HK-2 (cell line): Measurements from ENCODE around the gene TACSTD2.
"Not testable (repeated sequence)": the region's sequence is repeated elsewhere in the genome, so short reads cannot be mapped to it uniquely, and the experiment has no call there.

Experiments used
- DNase-seq: peaks from one replicate; pipeline ENCODE4 v3.0.0-alpha.2; 2018; ENCODE audit not compliant: unreplicated experiment

TACSTD2 gene

GRCh38 chr1:58563715-58564114, 13.3 kb downstream of the TACSTD2 start:
- not testable (repeated sequence) for DNase-seq

DNA sequence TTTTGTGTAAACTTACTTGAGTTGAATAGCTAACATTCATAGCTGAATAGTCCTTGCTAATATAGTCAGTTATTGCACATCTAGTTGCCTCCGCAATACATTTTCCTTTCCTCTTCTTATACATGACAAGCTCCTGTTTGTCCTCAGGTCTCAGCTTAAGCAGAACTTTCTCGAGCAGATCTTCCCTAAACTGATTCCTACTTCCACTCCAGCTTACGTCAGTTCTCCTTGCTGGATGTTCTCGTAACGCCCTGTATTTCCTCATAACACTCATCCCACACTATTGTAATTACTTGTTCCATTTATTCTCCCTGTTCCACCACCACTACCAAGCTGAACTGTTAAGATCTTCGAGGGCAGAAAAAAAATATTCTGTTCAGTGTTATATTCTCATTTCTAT, 15.4 kb downstream of the TACSTD2 start:
- DNase-seq = no peak

DNA sequence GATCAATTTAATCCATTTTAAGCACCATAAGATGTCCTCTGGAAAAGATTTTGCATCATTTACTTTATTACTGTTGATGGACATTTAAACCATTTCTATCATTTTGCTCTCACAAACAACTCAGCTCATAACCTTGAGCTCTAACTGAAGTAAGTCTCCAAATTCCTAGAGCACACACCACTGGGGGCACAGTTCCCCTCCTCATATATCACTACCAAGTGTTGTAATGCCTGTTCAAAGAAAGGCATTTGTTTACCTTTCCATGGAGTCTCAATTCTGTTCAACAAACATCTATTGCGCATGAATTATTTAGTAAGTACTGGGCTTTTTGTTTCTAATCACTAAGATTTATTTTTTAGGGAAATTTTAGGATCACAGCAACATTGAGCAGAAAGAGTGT, 21.7 kb downstream of the TACSTD2 start:
- DNase-seq = no peak

DNA sequence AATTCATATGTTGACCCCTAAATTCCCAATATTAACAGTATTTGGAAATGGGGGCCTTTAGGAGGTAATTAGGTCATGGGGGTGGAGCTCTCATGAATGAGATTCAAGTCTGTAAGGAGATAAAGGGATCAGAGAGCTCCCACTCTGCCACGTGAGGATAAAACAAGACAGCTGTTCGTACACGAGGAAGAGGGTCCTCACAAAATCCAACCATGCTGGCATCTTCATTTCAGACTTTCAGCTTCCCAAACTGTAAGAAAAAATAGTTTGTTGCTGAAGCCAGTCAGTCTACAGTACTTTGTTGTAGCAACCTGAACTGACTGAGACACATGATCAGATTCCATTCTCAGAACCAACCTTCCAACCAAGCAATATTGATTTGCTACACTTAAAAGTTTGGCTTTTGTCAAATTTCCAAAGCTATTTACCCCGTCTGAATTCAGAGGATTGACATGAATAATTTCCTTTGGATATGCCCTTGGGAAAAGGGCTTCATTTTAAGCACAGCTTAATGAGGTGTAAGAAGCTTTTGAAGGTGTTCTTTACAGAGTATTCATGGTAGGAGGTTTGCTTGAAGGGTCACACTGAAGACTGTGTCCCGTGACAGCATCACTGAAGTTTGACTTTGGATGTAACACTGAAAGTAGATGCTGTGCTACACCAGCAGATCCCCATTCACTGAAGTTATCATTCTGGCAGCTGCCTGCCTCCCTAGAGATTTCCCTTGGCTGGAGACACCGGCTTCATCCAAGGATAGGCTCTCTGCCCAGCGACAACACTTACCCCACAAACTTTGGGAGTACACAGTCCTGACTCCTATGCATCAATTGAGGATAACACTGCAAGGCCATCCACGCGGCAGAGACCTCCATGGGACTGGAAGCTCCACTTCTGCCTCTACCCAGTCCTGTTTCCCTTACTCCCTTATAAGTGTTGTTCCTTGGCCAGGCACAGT, 25.6 kb downstream of the TACSTD2 start:
- no peak for DNase-seq

GRCh38 chr1:58549291-58549690, 27.8 kb downstream of the TACSTD2 start:
- not testable (repeated sequence) for DNase-seq

GRCh38 chr1:58548371-58548770, 28.7 kb downstream of the TACSTD2 start:
- no peak for DNase-seq

DNA sequence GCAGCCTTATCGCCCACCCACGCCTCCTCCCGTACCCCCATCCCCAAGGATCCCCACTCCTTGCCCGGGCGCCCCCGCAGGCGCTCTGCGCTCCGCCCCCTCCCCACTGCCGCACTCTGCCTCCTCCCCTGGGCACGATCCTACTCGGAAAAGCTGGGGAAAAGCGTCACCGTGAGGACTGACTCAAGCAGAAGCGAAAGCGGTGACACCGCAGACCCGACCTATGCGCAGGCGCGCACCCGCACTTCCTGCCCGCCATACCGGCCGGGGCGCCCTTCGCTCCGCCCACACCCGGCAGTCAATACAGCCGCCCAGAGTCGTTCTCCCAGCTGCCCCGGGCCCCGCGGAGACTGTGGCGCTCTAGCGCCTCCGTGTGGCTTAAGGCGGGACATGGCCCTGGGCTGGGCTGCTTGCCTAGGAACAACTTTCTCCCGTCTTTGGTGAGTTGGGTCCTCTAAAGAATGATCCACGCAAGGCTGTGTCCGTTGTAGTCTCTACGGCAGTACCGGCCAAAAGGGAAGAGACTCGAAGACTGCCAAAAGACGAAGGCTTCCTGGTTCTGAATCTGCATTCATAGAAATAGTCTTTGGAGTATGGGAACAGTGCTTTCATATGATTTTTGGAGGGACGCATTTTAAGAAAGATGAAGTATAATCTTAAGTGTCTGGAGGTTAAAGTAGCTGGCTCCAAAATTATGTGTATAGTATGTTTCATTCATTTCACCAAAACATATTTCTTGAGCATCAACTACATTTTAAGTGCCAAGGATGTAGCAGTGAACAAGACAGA, 30.3 kb downstream of the TACSTD2 start, which contains the start of gene OMA1:
OMA1 (minus strand) TSS at position 207 of the 789 bp plus-strand sequence. CDS start 7,432 bp downstream, outside the sequence.
- DNase-seq = peak; percentile 97

DNA sequence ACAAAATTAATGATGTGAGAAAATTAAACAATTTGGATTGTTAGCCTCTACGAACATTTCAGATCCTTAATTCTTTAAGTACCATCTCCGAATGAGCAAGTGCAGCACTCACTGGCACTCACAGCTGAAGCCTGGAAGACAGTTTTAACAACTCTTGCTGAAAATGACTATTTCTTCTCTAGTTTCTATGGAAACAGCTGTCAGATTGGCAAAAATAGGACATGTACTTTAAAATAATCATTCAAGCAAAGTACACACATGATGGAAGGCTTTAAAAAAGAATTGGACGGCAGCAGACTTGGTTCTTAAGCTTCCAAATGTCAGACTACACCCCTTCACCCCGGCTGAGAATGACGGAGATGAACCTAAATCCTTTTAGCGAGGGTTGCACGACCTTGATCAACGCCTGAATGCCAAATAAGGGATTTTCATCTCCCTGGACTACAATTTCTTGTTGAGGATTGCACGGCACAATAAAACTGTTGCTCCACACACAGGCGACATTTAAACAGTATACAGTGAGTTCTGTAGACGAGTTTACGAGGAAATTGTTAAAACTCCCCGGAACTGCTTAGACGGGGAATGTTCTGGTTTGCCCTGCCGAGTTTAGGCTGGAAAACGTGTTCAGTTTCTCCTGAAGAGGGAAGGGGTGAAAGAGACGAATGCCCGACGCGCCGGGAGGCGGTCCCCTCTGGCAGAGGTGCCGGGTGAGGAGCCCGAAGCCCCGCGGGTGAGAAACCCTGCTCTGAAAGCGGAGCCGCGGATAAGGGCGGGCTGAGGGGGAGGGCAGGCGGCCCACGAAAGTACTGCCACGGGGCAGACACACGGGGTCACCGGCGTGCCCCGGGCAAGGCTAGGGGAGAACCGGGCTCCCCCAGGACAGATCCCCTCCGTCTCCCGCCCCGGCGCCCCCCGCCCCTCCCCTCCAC, 31.2 kb downstream of the TACSTD2 start:
- DNase-seq = peak; percentile 80

DNA sequence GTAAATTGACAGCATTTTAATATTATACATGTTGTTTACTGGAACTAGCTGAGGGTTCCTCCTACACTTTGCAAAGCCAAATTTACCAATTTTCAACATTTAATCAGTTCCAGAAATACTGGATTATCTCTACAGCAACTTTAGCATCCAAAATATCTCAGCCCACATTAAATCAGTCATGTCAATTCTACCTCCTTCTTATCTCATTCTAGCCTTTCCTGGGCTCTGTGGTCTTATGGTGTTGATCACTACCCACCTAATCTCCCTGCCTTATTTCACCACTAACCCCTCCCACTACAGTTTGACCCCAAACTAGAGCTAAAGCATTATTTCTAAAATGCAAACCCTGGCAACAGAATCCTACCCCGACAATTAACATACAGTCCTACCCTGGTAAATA, 33.8 kb downstream of the TACSTD2 start:
- no peak for DNase-seq

GRCh38 chr1:58539553-58539952, 37.5 kb downstream of the TACSTD2 start:
- no peak for DNase-seq

GRCh38 chr1:58538821-58539220, 38.2 kb downstream of the TACSTD2 start:
- DNase-seq = no peak

GRCh38 chr1:58531842-58532241, 45.2 kb downstream of the TACSTD2 start:
- not testable (repeated sequence) for DNase-seq

- no peak for DNase-seq
Measured at GRCh38 chr1:58529284-58529683, 47.8 kb downstream of the TACSTD2 start.

DNA sequence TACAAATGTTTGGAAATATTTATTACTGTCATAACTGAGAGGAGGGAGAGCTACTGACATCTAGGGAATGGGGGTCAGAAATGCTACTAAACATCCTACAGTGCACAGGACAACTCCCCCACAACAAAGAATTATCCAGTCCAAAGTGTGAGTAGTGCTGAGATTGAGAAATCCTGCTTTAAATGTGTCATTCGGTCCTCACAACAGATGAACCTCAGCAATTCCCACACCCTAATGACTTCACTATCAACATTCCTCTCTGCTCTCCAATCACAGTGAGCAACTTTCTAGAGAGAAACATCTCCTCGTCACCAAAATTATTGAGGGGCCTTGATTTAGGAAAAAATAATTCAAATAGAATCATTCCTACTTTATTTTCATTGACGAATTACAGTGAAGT, 48.5 kb downstream of the TACSTD2 start:
- DNase-seq = no peak
